Rectal smooth muscle tissue (tissue), 1 donor: Measurements from ENCODE around the gene ERMP1.
A peak's percentile ranks its signal among the peaks of the same experiment; 100 is the strongest.

Source experiments
- H3K27ac ChIP-seq: one replicate; pipeline ENCODE4 v1.7.0; 2013; ENCODE audit warnings: low read depth, low read length, inconsistent platforms
- H3K27me3 ChIP-seq: one replicate; pipeline ENCODE4 v1.7.0; 2013; ENCODE audit warnings: low read length; ENCODE audit not compliant: control insufficient read depth, insufficient read depth
- H3K36me3 ChIP-seq: one replicate; pipeline ENCODE4 v1.7.0; 2013; ENCODE audit warnings: low read length; ENCODE audit not compliant: control insufficient read depth, insufficient read depth
- H3K4me1 ChIP-seq: one replicate; pipeline ENCODE4 v1.7.0; 2013; ENCODE audit warnings: low read length; ENCODE audit not compliant: control insufficient read depth, insufficient read depth
- H3K4me3 ChIP-seq: one replicate; pipeline ENCODE4 v1.7.0; 2013; ENCODE audit warnings: low read length
- H3K9ac ChIP-seq: one replicate; pipeline ENCODE4 v1.7.0; 2013; ENCODE audit warnings: low read length

The ERMP1 gene

GRCh38 chr9:5834214-5834613 lies 1.3 kb upstream of the ERMP1 start:
- Histone ChIP-seq H3K9ac (no peak overlapping the region), H3K36me3 (no peaks in the 10 kb centered on the region), H3K4me1 (peaks cover 11% of the 10 kb centered on the region), H3K27me3 (no peaks in the 10 kb centered on the region), H3K27ac (no peak overlapping the region), H3K4me3 (no peak overlapping the region)

- no peaks in the 10 kb centered on the region for H3K27me3 ChIP-seq
- peaks cover 11% of the 10 kb centered on the region for H3K4me1 ChIP-seq
- H3K9ac ChIP-seq: peak overlapping the region; percentile 74
- no peaks in the 10 kb centered on the region for H3K36me3 ChIP-seq
- peak overlapping the region; percentile 96 for H3K4me3 ChIP-seq
- H3K27ac ChIP-seq: no peak overlapping the region
Observed at GRCh38 chr9:5832071-5832537, 813 bp downstream of the ERMP1 start.

GRCh38 chr9:5825895-5826622 lies 6.9 kb downstream of the ERMP1 start:
- Histone ChIP-seq H3K27me3 (no peaks in the 10 kb centered on the region), H3K27ac (no peak overlapping the region), H3K4me1 (no peaks in the 10 kb centered on the region), H3K9ac (no peak overlapping the region), H3K36me3 (no peaks in the 10 kb centered on the region), H3K4me3 (no peak overlapping the region)

GRCh38 chr9:5825223-5825622 lies 7.7 kb downstream of the ERMP1 start:
- Histone ChIP-seq H3K4me3 (no peak overlapping the region), H3K27ac (no peak overlapping the region)

GRCh38 chr9:5820425-5820824 lies 12.5 kb downstream of the ERMP1 start:
- Histone ChIP-seq H3K36me3 (peaks cover 2% of the 10 kb centered on the region), H3K4me1 (no peaks in the 10 kb centered on the region), H3K9ac (no peak overlapping the region), H3K27me3 (no peaks in the 10 kb centered on the region), H3K27ac (no peak overlapping the region), H3K4me3 (no peak overlapping the region)

More at GRCh38 chr9:5825223-5825622, 7.7 kb downstream of the ERMP1 start:
- Histone ChIP-seq H3K4me1 (no peaks in the 10 kb centered on the region), H3K36me3 (no peaks in the 10 kb centered on the region), H3K27me3 (no peaks in the 10 kb centered on the region), H3K9ac (no peak overlapping the region)

GRCh38 chr9:5819174-5819573 lies 13.7 kb downstream of the ERMP1 start:
- Histone ChIP-seq H3K27ac (no peak overlapping the region), H3K4me1 (no peaks in the 10 kb centered on the region), H3K4me3 (no peak overlapping the region), H3K27me3 (no peaks in the 10 kb centered on the region), H3K9ac (no peak overlapping the region), H3K36me3 (peaks cover 2% of the 10 kb centered on the region)

GRCh38 chr9:5818424-5819142 lies 14.3 kb downstream of the ERMP1 start:
- no peak overlapping the region for H3K27ac ChIP-seq
- H3K9ac ChIP-seq: no peak overlapping the region
- no peak overlapping the region for H3K4me3 ChIP-seq
- no peaks in the 10 kb centered on the region for H3K27me3 ChIP-seq
- no peaks in the 10 kb centered on the region for H3K4me1 ChIP-seq
- H3K36me3 ChIP-seq: peaks cover 2% of the 10 kb centered on the region

GRCh38 chr9:5817862-5818261 lies 15.1 kb downstream of the ERMP1 start:
- Histone ChIP-seq H3K36me3 (peaks cover 2% of the 10 kb centered on the region), H3K27ac (no peak overlapping the region), H3K4me1 (no peaks in the 10 kb centered on the region), H3K27me3 (no peaks in the 10 kb centered on the region), H3K9ac (no peak overlapping the region), H3K4me3 (no peak overlapping the region)

GRCh38 chr9:5815461-5815860 lies 17.5 kb downstream of the ERMP1 start:
- Histone ChIP-seq H3K4me3 (no peak overlapping the region), H3K9ac (no peak overlapping the region), H3K27me3 (no peaks in the 10 kb centered on the region), H3K27ac (no peak overlapping the region), H3K36me3 (peaks cover 2% of the 10 kb centered on the region), H3K4me1 (no peaks in the 10 kb centered on the region)

GRCh38 chr9:5813824-5814223 lies 19.1 kb downstream of the ERMP1 start:
- Histone ChIP-seq H3K9ac (no peak overlapping the region), H3K4me3 (no peak overlapping the region), H3K4me1 (no peaks in the 10 kb centered on the region), H3K36me3 (peaks cover 4% of the 10 kb centered on the region), H3K27me3 (no peaks in the 10 kb centered on the region), H3K27ac (no peak overlapping the region)

- H3K36me3 ChIP-seq: peaks cover 4% of the 10 kb centered on the region
- H3K27ac ChIP-seq: no peak overlapping the region
- no peak overlapping the region for H3K9ac ChIP-seq
- no peaks in the 10 kb centered on the region for H3K27me3 ChIP-seq
- no peak overlapping the region for H3K4me3 ChIP-seq
- no peaks in the 10 kb centered on the region for H3K4me1 ChIP-seq
Observed at GRCh38 chr9:5811751-5812150, 21.2 kb downstream of the ERMP1 start.

GRCh38 chr9:5805478-5805877 lies 27.4 kb downstream of the ERMP1 start:
- Histone ChIP-seq H3K4me1 (no peaks in the 10 kb centered on the region), H3K9ac (no peak overlapping the region), H3K27me3 (no peaks in the 10 kb centered on the region), H3K27ac (no peak overlapping the region), H3K36me3 (peaks cover 3% of the 10 kb centered on the region), H3K4me3 (no peak overlapping the region)

GRCh38 chr9:5801739-5802113 lies 31.2 kb downstream of the ERMP1 start:
- Histone ChIP-seq H3K4me3 (no peak overlapping the region), H3K9ac (no peak overlapping the region), H3K27me3 (no peaks in the 10 kb centered on the region), H3K36me3 (no peaks in the 10 kb centered on the region), H3K4me1 (no peaks in the 10 kb centered on the region), H3K27ac (no peak overlapping the region)
